ENCODE results near the gene PTGIS.

GRCh38 chr20:49548371-49548947 is 19.5 kb downstream of the PTGIS start:
- TF ChIP-seq CTCF (IDR thresholded peaks at IDR 0.05) (no peak), POLR2AphosphoS5 (IDR thresholded peaks at IDR 0.05) (no peak), EP300 (IDR thresholded peaks at IDR 0.05) (no peak), POLR2A (IDR thresholded peaks at IDR 0.05) (no peak)

All from gastroesophageal sphincter (tissue), 3 donors.